Adrenal gland (tissue), 12 donors: Measurements from ENCODE around the gene CBLC. TPM values are rescaled to one million over a fixed set of nuclear protein-coding genes. Genes with fewer than 3 reads are reported as not detected.

Experiments
- DNase-seq, 7 donors: peaks; one replicate each; pipeline ENCODE4 v3.0.0-alpha.2; 2019 to 2020
- H3K27ac ChIP-seq, 5 donors: fragments of 200-600 bp; sonication (generic) in 4 of 5; 1 replicate in 3 of 5; 2 replicates in 2 of 5; pipeline versions ENCODE4 v1.5.1 to v1.8.0; 2016 to 2020; ENCODE audit warnings: mild to moderate bottlenecking in 1 of 5
- H3K27me3 ChIP-seq: fragments of 200-600 bp; 2 replicates; pipeline ENCODE4 v1.8.0; 2021
- H3K36me3 ChIP-seq, 2 donors: fragments of 200-600 bp; replicated peaks in 1 of 2; 1 replicate in 1 of 2; 2 replicates in 1 of 2; pipeline versions ENCODE4 v1.5.1 to v1.8.0; 2018 to 2022
- H3K4me1 ChIP-seq, 2 donors: fragments of 200-600 bp; replicated peaks in 1 of 2; 1 replicate in 1 of 2; 2 replicates in 1 of 2; pipeline versions ENCODE4 v1.5.1 to v1.8.0; 2018 to 2021
- H3K4me3 ChIP-seq, 4 donors: fragments of 200-600 bp; sonication (generic) in 3 of 4; one replicate each; pipeline ENCODE4 v1.5.1; 2016 to 2018
- H3K9me3 ChIP-seq, 3 donors: fragments of 200-600 bp; sonication (generic) in 1 of 3; replicated peaks in 1 of 3; 1 replicate in 2 of 3; 2 replicates in 1 of 3; pipeline versions ENCODE4 v1.5.1 to v1.8.0; 2016 to 2021
- POLR2A ChIP-seq, 2 donors: fragments of 450-650 bp; IDR thresholded peaks; one replicate each; pipeline ENCODE4 v1.6.1; 2017; ENCODE audit warnings: antibody characterized with exemption in 2 of 2, mild to moderate bottlenecking in 2 of 2, moderate library complexity in 1 of 2
- WGBS, 4 donors: extraction: QIAGEN DNeasy Blood & Tissue Kit in 2 of 4; methylation state at CpG; one replicate each; pipeline versions ENCODE4 v1.1.5 to v1.1.7; 2013 to 2017; 5-methylcytosine and 5-hydroxymethylcytosine counted together
- intact Hi-C, 2 donors: fragments of 100-400 bp; cut with DNase I; formaldehyde crosslinking; loops; one replicate each; pipeline versions ENCODE4 v1.14.1 to v1.15.0; 2022 to 2023
- polyA plus RNA-seq, 3 donors: library from polyadenylated mRNA; stranded (reverse); fragments of 200-250 nt in 2 of 3; fragments of 350-450 nt in 1 of 3; fragmentation: Illumina TruSeq in 1 of 3; extraction: RNeasy Lipid Tissue Mini Kit (QIAGEN cat#74804) in 1 of 3; gene quantifications; one replicate each; pipeline ENCODE4 v1.2.3, GENCODE V29; 2013 to 2014
- total RNA-seq, 9 donors: library from RNA; depleted of rRNA in 4 of 9; stranded (reverse); fragments of >200 nt in 4 of 9; fragments of 120-200 nt in 1 of 9; fragmentation: NEBNext Ultra II Directional in 1 of 9; extraction: Animal tissue kit (Norgen Biotek cat#: 25700) in 1 of 9; gene quantifications; one replicate each; pipeline versions ENCODE4 v1.1.0 to v1.2.4, GENCODE V29; 2013 to 2023
- TF ChIP-seq, protein P1 (sequence below), 6 experiments: fragments of 450-650 bp in 4 of 6; fragments of 200-600 bp in 2 of 6; sonication (generic) in 1 of 6; IDR thresholded peaks; 1 replicate in 5 of 6; 2 replicates in 1 of 6; pipeline versions ENCODE4 v1.5.1 to v1.8.0; 2016 to 2021; ENCODE audit warnings: antibody characterized with exemption in 6 of 6, mild to moderate bottlenecking in 2 of 6, moderate library complexity in 1 of 6
- donor health status: healthy with polysubstance abuse.
- donor health status: Bipolar disorder and iron deficiency.
- donor health status: DM: yes; HTN: yes; CAD: no.
- donor health status: DM: no; HTN: no; CAD: no.
- donor health status: DM: no; HTN: no; CAD: no.
- donor health status: DM: yes; HTN: yes; CAD: no.

Gene CBLC
- total and polyA plus RNA-seq, 12 donors, result 0.13 to 0.14 TPM; not detected in 10

- intact Hi-C loops, result no loop called here
- H3K27me3 ChIP-seq, result no peaks in the 10 kb centered on the region
- H3K9me3 ChIP-seq, result no peaks in the 10 kb centered on the region
- peaks cover 0 to under 1% of the 10 kb centered on the region in 2 donors for H3K36me3 ChIP-seq
- WGBS, 4 donors, result 24 to 69% (median 39%) methylated on average over 10 of the region's 10 CpGs
- peaks cover 53 to 73% of the 10 kb centered on the region in 2 donors for H3K4me1 ChIP-seq
- peak; percentile 50 to 80 (median 78) for DNase-seq
- H3K27ac ChIP-seq, result peak overlapping the region; percentile 73 to 98 (median 85)
- H3K4me3 ChIP-seq, result no peak overlapping the region
- TF ChIP-seq, protein P1, sequence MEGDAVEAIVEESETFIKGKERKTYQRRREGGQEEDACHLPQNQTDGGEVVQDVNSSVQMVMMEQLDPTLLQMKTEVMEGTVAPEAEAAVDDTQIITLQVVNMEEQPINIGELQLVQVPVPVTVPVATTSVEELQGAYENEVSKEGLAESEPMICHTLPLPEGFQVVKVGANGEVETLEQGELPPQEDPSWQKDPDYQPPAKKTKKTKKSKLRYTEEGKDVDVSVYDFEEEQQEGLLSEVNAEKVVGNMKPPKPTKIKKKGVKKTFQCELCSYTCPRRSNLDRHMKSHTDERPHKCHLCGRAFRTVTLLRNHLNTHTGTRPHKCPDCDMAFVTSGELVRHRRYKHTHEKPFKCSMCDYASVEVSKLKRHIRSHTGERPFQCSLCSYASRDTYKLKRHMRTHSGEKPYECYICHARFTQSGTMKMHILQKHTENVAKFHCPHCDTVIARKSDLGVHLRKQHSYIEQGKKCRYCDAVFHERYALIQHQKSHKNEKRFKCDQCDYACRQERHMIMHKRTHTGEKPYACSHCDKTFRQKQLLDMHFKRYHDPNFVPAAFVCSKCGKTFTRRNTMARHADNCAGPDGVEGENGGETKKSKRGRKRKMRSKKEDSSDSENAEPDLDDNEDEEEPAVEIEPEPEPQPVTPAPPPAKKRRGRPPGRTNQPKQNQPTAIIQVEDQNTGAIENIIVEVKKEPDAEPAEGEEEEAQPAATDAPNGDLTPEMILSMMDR (IDR thresholded peaks at IDR 0.05), result no peak
- TF ChIP-seq POLR2A (IDR thresholded peaks at IDR 0.05), result no peak
Observed at GRCh38 chr19:44745341-44745831, 32.3 kb upstream of the CBLC start.

DNA sequence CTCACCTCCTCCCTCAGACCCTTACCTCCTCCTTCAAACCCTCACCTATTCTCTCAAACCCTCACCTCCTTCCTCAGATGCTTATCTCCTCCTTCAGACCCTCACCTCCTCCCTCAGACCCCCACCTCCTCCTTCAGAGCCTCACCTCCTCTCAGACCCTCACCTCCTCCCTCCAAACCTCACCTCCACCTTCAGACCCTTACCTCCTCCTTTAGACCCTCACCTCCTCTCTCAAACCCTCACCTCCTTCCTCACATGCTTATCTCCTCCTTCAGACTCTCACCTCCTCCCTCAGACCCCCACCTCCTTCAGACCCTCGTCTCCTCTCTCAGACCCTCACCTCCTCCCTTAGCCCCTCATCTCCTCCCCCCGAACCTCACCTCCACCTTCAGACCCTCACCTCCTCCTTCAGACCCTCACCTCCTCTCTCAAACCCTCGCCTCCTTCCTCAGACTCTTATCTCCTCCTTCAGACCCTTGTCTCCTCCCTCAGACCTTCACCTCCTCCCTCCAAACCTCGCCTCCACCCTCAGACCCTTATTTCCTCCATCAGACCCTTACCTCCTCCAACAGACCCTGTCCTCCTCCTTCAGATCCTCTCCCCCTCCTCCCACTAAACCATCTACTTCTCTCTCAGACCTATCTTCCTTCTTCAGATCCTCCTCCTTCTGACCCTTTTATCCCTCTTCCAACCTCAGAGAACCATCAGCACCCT is 31.6 kb upstream of the CBLC start:
- WGBS, 4 donors, result 76 to 82% (median 82%) methylated on average over 4 of the region's 4 CpGs
- Histone ChIP-seq H3K9me3 (no peaks in the 10 kb centered on the region), H3K27ac (peak overlapping the region in 4 of 5 donors; percentile 73 to 98 (median 90)), H3K36me3 (peaks cover 0 to 7% of the 10 kb centered on the region in 2 donors), H3K27me3 (no peaks in the 10 kb centered on the region), H3K4me1 (peaks cover 46 to 73% of the 10 kb centered on the region in 2 donors), H3K4me3 (no peak overlapping the region)
- TF ChIP-seq, protein P1 (IDR thresholded peaks at IDR 0.05), result no peak
- TF ChIP-seq POLR2A (IDR thresholded peaks at IDR 0.05), result no peak
- intact Hi-C loops, result no loop called here
- DNase-seq, result no peak

DNA sequence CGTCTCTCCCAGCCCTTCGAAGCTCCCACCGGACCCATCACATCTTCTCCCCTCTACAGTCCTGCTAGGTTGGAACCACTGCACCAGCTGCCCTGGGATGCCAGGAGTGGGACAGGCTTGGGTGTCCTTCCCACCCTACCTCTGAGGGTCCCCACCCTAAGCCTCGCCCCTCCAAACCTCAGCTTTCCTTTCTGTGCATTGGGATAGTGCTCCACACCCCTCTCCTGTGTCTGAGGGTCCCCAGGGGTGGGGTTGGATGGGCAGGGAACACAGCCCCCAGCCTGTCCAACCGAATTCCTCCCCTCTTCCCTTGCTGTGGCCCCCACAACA is 31.1 kb upstream of the CBLC start:
- H3K27me3 ChIP-seq, result no peaks in the 10 kb centered on the region
- DNase-seq, result peak in 1 of 7 donors; percentile 46
- H3K36me3 ChIP-seq, result peaks cover 0 to 12% of the 10 kb centered on the region in 2 donors
- H3K9me3 ChIP-seq, result no peaks in the 10 kb centered on the region
- H3K27ac ChIP-seq, result peak overlapping the region in 4 of 5 donors; percentile 73 to 98 (median 90)
- intact Hi-C loops, result no loop called here
- WGBS, 4 donors, result 75 to 94% (median 90%) methylated on average over 5 of the region's 5 CpGs
- TF ChIP-seq, protein P1 (IDR thresholded peaks at IDR 0.05), result no peak
- TF ChIP-seq POLR2A (IDR thresholded peaks at IDR 0.05), result no peak
- H3K4me1 ChIP-seq, result peaks cover 42 to 73% of the 10 kb centered on the region in 2 donors
- no peak overlapping the region for H3K4me3 ChIP-seq

- no peak for TF ChIP-seq POLR2A (IDR thresholded peaks at IDR 0.05)
- TF ChIP-seq, protein P1 (IDR thresholded peaks at IDR 0.05), result no peak
Observed at GRCh38 chr19:44746946-44747738, 30.5 kb upstream of the CBLC start.

More at GRCh38 chr19:44746946-44747738, 30.5 kb upstream of the CBLC start:
- intact Hi-C loops, result no loop called here
- WGBS, 4 donors, result 5 to 12% (median 8%) methylated on average over 17 to 34 of the region's 34 CpGs
- Histone ChIP-seq H3K36me3 (peaks cover 0 to 18% of the 10 kb centered on the region in 2 donors), H3K4me1 (peaks cover 44 to 73% of the 10 kb centered on the region in 2 donors), H3K27ac (peak overlapping the region; percentile 73 to 98 (median 87)), H3K4me3 (peak overlapping the region in 3 of 4 donors; percentile 23 to 97 (median 28)), H3K27me3 (no peaks in the 10 kb centered on the region), H3K9me3 (no peaks in the 10 kb centered on the region)
- peak; percentile 94 to 98 (median 97) for DNase-seq
